ENCODE measurements around the gene PTPN13.

- TF ChIP-seq POLR2A (IDR thresholded peaks at IDR 0.05) (no peak), CTCF (IDR thresholded peaks at IDR 0.05) (no peak)
These were observed 155.0 kb downstream of the PTPN13 start for GRCh38 chr4:86749121-86749520.
